Measurements from ENCODE around the gene DUS4L.

- TF ChIP-seq RAD21 (IDR thresholded peaks at IDR 0.05; ENCODE audit: low read depth) (no peak), CEBPB (IDR thresholded peaks at IDR 0.05) (no peak), CREB1 (IDR thresholded peaks at IDR 0.05; ENCODE audit: low read depth) (no peak), TAF1 (IDR thresholded peaks at IDR 0.05; ENCODE audit: low read depth) (no peak), EP300 (IDR thresholded peaks at IDR 0.05; ENCODE audit: borderline replicate concordance) (no peak), FOXM1 (IDR thresholded peaks at IDR 0.05; ENCODE audit: borderline replicate concordance, low read depth) (no peak)
These were observed 46.6 kb downstream of the DUS4L start for GRCh38 chr7:107610323-107610722.
